Mesothelial cell of epicardium (in vitro differentiated cells): Measurements from ENCODE around the gene C1GALT1. TPM values are rescaled to one million over a fixed set of nuclear protein-coding genes. Genes with fewer than 3 reads are reported as not detected.

Experiments
- DNase-seq, 2 experiments: peaks; one replicate each; pipeline ENCODE4 v3.0.0; 2021; ENCODE audit warnings: low spot score in 2 of 2; ENCODE audit not compliant: unreplicated experiment in 2 of 2
- H3K27ac Mint-ChIP-seq: 2 replicates; pipeline ENCODE4 v1.8.0; 2021; ENCODE audit warnings: mixed read lengths
- H3K27me3 Mint-ChIP-seq: 2 replicates; pipeline ENCODE4 v1.8.0; 2021; ENCODE audit warnings: low read depth, mixed read lengths
- H3K36me3 Mint-ChIP-seq: 2 replicates; pipeline ENCODE4 v1.8.0; 2021; ENCODE audit warnings: mixed read lengths
- H3K4me1 Mint-ChIP-seq: 2 replicates; pipeline ENCODE4 v1.8.0; 2021; ENCODE audit warnings: mixed read lengths
- H3K4me3 Mint-ChIP-seq: 2 replicates; pipeline ENCODE4 v1.8.0; 2021; ENCODE audit warnings: mild to moderate bottlenecking, moderate library complexity, mixed read lengths
- H3K9me3 Mint-ChIP-seq: 2 replicates; pipeline ENCODE4 v1.8.0; 2021; ENCODE audit warnings: mixed read lengths
- CTCF ChIP-seq: fragments of 200-600 bp; sonication (generic); IDR thresholded peaks from one replicate; pipeline ENCODE4 v1.5.0; 2021; ENCODE audit warnings: antibody characterized with exemption; ENCODE audit not compliant: unreplicated experiment
- total RNA-seq: library from RNA; stranded (reverse); gene quantifications from 3 replicates; pipeline ENCODE4 v1.2.1, GENCODE V29; 2021

Gene C1GALT1
- total RNA-seq, 1 donor from 2014 or later = 36.8 TPM

DNA sequence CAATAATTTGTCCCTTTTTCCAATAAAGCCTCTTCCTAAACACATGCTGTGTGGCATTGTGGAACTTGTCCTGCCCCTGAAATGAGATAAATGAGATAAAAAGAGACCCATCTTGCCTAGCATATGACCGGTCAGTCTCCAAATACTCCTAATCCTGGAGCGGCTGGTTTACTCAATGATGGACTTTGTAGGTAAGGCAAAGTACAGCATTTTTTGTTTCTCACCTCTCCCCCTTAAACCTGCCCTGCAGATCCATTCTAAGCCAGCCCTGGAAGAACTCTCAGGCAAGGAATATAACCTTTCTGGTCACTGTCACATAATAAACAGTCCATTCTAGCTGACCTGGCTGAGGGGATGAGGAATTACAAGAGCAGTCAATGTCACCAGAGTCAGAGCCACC, 110.7 kb downstream of the C1GALT1 start:
- no peak for TF ChIP-seq CTCF
- no peak overlapping the region for H3K4me3 Mint-ChIP-seq
- no peaks in the 10 kb centered on the region for H3K4me1 Mint-ChIP-seq
- H3K9me3 Mint-ChIP-seq = peaks cover 7% of the 10 kb centered on the region
- no peaks in the 10 kb centered on the region for H3K36me3 Mint-ChIP-seq
- no peak for DNase-seq
- no peak overlapping the region for H3K27ac Mint-ChIP-seq
- H3K27me3 Mint-ChIP-seq = no peaks in the 10 kb centered on the region

DNA sequence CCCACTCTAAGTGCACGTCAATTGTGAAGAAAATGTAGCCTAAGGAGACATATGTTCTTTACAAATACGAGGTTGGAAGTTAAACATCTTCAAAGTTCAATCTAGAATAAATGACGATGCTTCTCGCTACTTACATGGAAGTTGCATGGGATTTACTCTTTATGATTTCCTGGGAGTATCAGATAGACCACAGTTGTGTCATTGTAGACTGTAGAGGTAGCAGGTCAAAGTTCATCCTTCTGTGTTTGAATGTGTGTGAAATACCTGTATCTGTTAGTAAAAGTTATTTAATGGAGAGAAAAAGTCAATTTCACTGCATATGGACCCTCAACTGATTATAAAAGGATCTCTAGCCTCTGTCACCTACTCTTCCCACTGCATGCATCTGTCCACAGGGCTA, 112.6 kb downstream of the C1GALT1 start:
- Mint-ChIP-seq H3K27ac (no peak overlapping the region), H3K9me3 (peaks cover 7% of the 10 kb centered on the region), H3K36me3 (no peaks in the 10 kb centered on the region), H3K27me3 (no peaks in the 10 kb centered on the region), H3K4me1 (no peaks in the 10 kb centered on the region), H3K4me3 (no peak overlapping the region)
- TF ChIP-seq CTCF = no peak
- DNase-seq = no peak
